Measurements from ENCODE around the gene CD3G. TPM values are rescaled to one million over a fixed set of nuclear protein-coding genes. Genes with fewer than 3 reads are reported as not detected.

Gene CD3G
- total RNA-seq, 1 donor from 2014 or later: not detected

DNA sequence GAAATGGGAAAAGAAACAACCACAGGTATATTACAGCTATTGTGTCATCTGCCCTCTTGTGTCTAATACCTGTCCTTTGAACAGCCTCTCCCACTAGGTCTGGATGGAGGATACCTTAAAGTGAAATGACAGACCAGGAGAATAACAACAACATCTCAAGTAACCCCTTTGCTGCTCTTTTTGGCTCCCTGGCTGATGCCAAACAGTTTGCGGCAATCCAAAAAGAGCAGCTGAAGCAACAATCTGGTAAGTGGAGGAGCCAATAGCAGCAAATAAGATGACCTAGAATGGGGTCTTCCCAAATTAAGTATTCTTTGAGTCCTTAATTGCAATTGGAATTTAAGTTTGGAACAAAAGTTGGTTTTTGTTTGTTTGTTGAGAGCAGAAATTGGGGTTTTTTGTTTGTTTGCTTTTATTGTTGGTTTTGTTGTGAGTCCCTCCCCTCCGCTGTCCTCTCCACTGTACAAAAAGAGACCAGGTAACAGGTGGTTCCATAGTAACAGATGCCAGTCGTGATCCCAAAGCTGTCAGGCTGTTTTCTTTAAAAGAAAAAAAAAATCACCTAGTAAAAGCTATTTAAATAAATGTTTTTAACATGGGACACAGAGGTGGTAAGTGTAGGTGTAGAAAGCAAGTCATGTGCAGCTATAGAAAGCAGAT is 20.9 kb downstream of the CD3G start:
- Mint-ChIP-seq H3K36me3 (ENCODE audit: low read depth) (peaks cover 11% of the 10 kb centered on the region), H3K4me3 (ENCODE audit: unreplicated experiment) (no peak overlapping the region), H3K9me3 (ENCODE audit: low read depth) (no peaks in the 10 kb centered on the region), H3K27me3 (ENCODE audit: low read depth) (no peaks in the 10 kb centered on the region), H3K4me1 (ENCODE audit: low read depth) (peaks cover 17% of the 10 kb centered on the region), H3K27ac (ENCODE audit: unreplicated experiment) (no peak overlapping the region)
- TF ChIP-seq, protein P1, sequence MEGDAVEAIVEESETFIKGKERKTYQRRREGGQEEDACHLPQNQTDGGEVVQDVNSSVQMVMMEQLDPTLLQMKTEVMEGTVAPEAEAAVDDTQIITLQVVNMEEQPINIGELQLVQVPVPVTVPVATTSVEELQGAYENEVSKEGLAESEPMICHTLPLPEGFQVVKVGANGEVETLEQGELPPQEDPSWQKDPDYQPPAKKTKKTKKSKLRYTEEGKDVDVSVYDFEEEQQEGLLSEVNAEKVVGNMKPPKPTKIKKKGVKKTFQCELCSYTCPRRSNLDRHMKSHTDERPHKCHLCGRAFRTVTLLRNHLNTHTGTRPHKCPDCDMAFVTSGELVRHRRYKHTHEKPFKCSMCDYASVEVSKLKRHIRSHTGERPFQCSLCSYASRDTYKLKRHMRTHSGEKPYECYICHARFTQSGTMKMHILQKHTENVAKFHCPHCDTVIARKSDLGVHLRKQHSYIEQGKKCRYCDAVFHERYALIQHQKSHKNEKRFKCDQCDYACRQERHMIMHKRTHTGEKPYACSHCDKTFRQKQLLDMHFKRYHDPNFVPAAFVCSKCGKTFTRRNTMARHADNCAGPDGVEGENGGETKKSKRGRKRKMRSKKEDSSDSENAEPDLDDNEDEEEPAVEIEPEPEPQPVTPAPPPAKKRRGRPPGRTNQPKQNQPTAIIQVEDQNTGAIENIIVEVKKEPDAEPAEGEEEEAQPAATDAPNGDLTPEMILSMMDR (IDR thresholded peaks at IDR 0.05): no peak
- DNase-seq (ENCODE audit: low spot score): no peak

GRCh38 chr11:118366287-118366686 is 22.1 kb downstream of the CD3G start:
- Mint-ChIP-seq H3K4me1 (ENCODE audit: low read depth) (peaks cover 9% of the 10 kb centered on the region), H3K36me3 (ENCODE audit: low read depth) (peaks cover 18% of the 10 kb centered on the region), H3K27ac (ENCODE audit: unreplicated experiment) (no peak overlapping the region), H3K9me3 (ENCODE audit: low read depth) (no peaks in the 10 kb centered on the region), H3K27me3 (ENCODE audit: low read depth) (no peaks in the 10 kb centered on the region), H3K4me3 (ENCODE audit: unreplicated experiment) (no peak overlapping the region)
- TF ChIP-seq, protein P1 (IDR thresholded peaks at IDR 0.05): no peak
- DNase-seq (ENCODE audit: low spot score): no peak

- no peak for DNase-seq (ENCODE audit: low spot score)
- Mint-ChIP-seq H3K36me3 (ENCODE audit: low read depth) (peaks cover 46% of the 10 kb centered on the region), H3K4me3 (ENCODE audit: unreplicated experiment) (no peak overlapping the region), H3K4me1 (ENCODE audit: low read depth) (no peaks in the 10 kb centered on the region), H3K27ac (ENCODE audit: unreplicated experiment) (no peak overlapping the region), H3K9me3 (ENCODE audit: low read depth) (no peaks in the 10 kb centered on the region), H3K27me3 (ENCODE audit: low read depth) (no peaks in the 10 kb centered on the region)
- TF ChIP-seq, protein P1 (IDR thresholded peaks at IDR 0.05): no peak
Measured at GRCh38 chr11:118370774-118371173, 26.6 kb downstream of the CD3G start.

GRCh38 chr11:118373263-118373662 is 29.1 kb downstream of the CD3G start:
- no peak overlapping the region for H3K27ac Mint-ChIP-seq (ENCODE audit: unreplicated experiment)
- H3K4me1 Mint-ChIP-seq (ENCODE audit: low read depth): no peaks in the 10 kb centered on the region
- TF ChIP-seq, protein P1 (IDR thresholded peaks at IDR 0.05): no peak
- no peak overlapping the region for H3K4me3 Mint-ChIP-seq (ENCODE audit: unreplicated experiment)
- no peak for DNase-seq (ENCODE audit: low spot score)
- no peaks in the 10 kb centered on the region for H3K27me3 Mint-ChIP-seq (ENCODE audit: low read depth)
- no peaks in the 10 kb centered on the region for H3K9me3 Mint-ChIP-seq (ENCODE audit: low read depth)
- peaks cover 52% of the 10 kb centered on the region for H3K36me3 Mint-ChIP-seq (ENCODE audit: low read depth)

DNA sequence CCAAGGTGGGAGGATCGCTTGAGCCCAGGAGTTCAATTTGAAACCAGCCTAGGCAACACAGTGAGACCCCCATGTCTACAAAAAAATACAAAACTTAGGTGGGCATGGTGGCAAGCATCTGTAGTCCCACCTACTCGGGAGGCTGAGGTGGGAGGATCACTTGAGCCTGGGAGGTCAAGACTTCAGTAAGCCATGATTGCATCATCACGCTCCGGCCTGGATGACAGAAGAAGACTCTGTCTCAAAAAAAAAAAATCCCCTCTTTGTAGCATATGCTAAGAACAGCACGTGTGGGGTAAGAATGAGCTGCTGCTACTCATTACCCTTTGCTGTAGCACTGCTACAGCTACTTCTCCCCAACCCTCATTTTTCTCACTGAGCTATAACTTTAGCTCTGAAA is 29.7 kb downstream of the CD3G start:
- Mint-ChIP-seq H3K27ac (ENCODE audit: unreplicated experiment) (no peak overlapping the region), H3K4me3 (ENCODE audit: unreplicated experiment) (no peak overlapping the region), H3K9me3 (ENCODE audit: low read depth) (no peaks in the 10 kb centered on the region), H3K27me3 (ENCODE audit: low read depth) (no peaks in the 10 kb centered on the region), H3K36me3 (ENCODE audit: low read depth) (peaks cover 51% of the 10 kb centered on the region), H3K4me1 (ENCODE audit: low read depth) (no peaks in the 10 kb centered on the region)
- DNase-seq (ENCODE audit: low spot score): no peak
- TF ChIP-seq, protein P1 (IDR thresholded peaks at IDR 0.05): no peak

Measured in chondrocyte (in vitro differentiated cells).